ENCODE data around the gene ATG4B.
"Not testable (repeated sequence)": the region's sequence is repeated elsewhere in the genome, so short reads cannot be mapped to it uniquely, and the experiment has no call there.

Gene ATG4B

GRCh38 chr2:241637018-241637794 lies at the start of gene ATG4B, which contains the start of gene THAP4:
Gene ATG4B, plus strand, starts transcription at chr2:241637693. Its CDS starts 22 bp downstream, at chr2:241637715.
Gene THAP4, minus strand, starts transcription at chr2:241637158. Its CDS starts 141 bp downstream, at chr2:241637017.
- peak; percentile 44 to 71 (median 56) for DNase-seq (ENCODE audit: low read depth in 3 of 3)

DNA sequence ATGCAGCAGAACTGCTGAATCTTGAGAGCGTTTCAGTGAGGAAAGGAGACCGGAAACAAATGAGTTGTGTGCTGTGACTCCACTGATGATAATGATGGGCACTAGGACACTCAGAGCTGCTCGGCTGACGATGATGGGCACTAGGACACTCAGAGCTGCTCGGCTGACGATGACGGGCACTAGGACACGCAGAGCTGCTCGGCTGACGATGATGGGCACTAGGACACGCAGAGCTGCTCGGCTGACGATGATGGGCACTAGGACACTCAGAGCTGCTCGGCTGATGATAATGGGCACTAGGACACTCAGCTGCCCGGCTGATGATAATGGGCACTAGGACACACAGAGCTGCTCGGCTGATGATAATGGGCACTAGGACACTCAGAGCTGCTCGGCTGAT lies 47.6 kb upstream of the ATG4B start:
- DNase-seq (ENCODE audit: low read depth in 3 of 3) = not testable (repeated sequence)

DNA sequence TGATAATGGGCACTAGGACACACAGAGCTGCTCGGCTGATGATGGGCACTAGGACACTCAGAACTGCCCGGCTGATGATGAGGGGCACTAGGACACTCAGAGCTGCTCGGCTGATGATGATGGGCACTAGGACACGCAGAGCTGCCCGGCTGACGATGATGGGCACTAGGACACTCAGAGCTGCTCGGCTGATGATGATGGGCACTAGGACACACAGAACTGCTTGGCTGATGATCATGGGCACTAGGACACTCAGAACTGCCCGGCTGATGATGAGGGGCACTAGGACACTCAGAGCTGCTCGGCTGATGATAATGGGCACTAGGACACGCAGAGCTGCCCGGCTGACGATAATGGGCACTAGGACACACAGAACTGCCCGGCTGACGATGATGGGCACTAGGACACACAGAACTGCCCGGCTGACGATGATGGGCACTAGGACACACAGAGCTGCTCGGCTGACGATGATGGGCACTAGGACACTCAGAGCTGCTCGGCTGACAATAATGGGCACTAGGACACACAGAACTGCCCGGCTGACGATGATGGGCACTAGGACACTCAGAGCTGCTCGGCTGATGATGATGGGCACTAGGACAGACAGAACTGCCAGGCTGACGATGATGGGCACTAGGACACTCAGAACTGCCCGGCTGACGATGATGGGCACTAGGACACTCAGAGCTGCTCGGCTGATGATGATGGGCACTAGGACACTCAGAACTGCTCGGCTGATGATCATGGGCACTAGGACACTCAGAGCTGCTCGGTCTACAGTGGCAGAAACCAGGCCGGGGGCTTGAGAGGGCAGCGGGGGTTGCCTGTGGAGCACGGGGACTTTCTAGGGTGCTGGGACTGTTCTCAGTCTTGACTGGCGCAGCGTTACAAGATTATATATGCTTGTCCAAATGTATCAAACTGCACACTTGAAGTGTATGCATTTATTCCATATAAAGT lies 46.7 kb upstream of the ATG4B start:
- not testable (repeated sequence) for DNase-seq (ENCODE audit: low read depth in 3 of 3)

DNA sequence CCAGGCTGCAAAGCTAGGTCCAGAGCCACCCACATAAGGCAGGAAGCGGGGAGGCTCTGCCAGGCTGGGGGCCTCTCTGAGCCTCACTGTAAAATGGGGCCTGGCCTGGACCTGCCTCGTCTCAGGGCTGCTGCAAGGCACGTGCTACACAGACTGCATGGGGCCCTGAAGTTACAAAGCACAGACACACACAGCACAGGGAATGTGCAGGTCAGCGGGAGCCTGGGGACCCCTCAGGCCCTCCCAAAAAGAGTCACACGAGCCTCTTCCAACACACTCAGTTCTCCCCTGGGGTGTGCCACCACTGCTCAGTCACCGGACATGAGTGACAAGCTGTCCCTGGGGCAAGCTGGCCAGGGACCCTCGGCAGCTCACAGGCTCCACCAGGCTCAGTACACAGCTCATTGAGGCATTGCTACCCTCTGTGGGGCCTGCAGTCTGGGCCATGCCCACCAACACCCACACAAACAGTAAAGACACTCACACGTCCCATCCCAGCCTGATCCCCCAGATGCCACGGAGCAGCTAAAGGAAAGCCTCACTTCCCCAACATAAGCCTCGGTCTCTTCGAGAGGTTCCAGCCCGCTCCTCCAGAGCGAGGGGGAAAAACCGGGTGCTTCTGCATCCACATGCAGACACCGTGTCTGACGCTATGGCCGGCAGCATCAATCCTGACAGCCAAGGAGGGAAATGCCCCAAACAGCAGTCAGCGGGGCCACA lies 45.2 kb upstream of the ATG4B start:
- no peak for DNase-seq (ENCODE audit: low read depth in 3 of 3)

GRCh38 chr2:241593271-241593670 lies 44.2 kb upstream of the ATG4B start:
- DNase-seq (ENCODE audit: low read depth in 3 of 3) = no peak

DNA sequence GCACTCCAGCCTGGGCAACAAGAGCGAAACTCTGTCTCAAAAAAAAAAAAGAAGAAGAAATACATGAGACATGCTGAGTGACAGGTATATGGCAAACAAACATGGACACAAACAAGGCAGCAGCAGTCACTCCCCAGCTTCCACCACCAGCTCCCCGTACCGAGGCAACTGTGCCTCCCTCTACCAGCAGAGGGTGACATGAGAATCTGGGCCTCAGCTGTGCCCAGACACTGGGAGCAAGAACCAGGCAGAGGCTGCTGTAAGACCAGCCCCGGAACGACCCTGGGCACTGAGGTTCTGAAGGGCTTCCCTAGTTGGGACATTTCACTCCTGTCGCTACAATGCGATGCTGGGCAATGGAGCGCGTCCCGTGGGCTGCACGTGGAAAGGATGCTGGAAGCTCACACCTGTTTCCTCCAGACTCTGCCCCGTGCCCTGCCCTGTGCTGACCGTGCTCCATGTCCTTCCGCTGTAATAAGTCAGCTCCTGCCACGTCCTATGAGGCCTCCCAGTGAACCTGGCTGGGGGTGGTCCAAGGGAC lies 41.8 kb upstream of the ATG4B start:
- DNase-seq (ENCODE audit: low read depth in 3 of 3) = no peak

DNA sequence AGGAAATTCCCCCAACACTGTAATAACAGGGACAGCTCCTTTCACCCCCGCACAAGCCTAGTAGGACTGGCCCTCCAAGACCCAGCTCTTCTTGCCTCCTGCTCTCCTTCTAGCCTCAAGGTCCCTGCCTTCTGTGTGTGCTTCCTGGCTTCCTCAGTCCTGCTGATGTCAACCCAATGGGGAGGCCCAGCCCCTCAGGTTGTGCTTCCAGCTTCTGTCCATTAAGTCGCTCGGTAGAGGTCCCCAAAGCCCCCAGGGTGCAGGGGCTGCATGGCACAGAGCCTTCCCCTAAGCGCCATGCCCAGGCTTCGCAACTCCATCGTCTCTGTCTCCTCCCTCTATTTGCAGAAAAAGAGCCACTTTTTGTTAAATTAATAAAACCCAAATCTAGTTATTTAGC lies 39.9 kb upstream of the ATG4B start:
- no peak for DNase-seq (ENCODE audit: low read depth in 3 of 3)

- DNase-seq (ENCODE audit: low read depth in 3 of 3) = no peak
Measured at GRCh38 chr2:241598061-241598460, 39.4 kb upstream of the ATG4B start.

GRCh38 chr2:241598487-241598886 lies 39.0 kb upstream of the ATG4B start:
- no peak for DNase-seq (ENCODE audit: low read depth in 3 of 3)

- DNase-seq (ENCODE audit: low read depth in 3 of 3) = no peak
Measured at GRCh38 chr2:241599615-241600014, 37.9 kb upstream of the ATG4B start.

DNA sequence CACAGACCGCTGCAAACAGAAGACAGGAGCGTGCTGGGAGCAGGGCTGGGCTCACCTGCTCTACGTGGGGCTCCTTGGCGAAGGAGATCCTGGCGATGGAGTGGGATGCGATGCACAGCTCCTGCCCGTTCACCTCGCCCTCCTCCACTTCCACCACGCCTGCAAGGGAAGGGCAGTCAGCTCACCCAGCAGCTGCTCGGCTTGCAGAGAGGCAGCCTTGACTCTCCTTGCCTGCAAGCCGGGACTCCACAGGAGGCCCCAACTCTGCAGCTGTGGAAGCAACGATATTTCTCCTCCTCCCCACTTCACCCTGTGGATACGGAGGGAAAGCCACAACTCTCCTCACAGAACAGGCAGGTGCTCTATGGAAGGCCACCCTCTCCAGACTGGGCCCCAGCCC lies 35.7 kb upstream of the ATG4B start:
- no peak for DNase-seq (ENCODE audit: low read depth in 3 of 3)

DNA sequence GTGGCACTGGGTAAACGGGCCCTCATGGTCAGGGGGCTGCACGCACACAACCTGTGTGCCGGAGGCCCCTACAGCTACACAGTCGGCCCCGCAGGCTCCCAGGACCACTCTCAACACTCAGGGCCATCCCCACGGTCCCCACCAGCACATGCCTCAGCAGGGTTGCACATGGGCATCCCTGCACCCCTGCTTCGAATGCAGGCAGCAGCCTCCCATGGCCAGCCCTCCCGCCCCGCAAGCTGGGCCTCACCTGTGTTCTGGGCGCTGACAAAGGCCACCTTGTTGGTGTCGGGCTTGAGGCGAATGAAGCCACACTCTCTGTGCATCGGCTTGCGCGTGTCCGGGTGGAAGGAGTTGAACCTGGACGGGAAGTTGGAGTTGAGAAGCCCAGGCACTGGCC lies 34.8 kb upstream of the ATG4B start:
- no peak for DNase-seq (ENCODE audit: low read depth in 3 of 3)

DNA sequence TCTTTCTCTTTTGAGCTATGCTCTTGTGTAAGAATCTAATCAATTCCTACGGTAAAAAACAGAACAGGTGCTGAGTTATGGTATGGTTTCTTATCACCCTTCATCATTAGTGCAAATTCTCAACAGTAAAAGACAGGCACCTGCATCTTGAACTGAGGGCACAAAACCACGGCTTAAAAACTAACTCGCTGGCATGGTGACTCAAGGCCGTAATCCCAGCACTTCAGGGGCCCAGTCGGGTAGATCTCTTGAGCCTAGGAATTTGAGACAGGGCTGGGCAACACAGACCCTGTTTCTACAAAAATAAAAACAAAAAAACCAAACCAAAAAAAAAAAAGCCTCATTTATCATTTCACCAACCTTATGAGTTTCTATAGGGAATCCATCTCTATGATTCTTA lies 33.8 kb upstream of the ATG4B start:
- DNase-seq (ENCODE audit: low read depth in 3 of 3) = no peak

DNA sequence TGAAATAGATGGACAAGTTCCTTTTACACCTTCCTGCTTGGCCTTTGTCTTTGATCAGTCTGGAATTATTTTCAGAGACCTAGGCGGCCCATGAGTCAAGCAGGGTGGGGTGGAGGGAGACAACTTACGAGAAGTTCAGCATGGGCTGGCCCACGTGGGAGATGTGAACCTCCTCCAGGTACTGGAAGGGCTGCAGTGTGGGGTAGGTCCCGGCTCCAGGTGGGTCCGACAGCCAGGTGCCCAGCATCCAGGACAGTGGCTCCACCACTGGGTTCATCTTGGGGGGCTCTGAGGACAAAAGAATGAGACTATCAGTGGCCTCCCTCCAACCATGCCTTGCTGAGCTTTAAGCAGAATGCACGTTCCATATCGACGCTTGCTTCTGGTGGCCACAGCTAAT lies 31.3 kb upstream of the ATG4B start:
- DNase-seq (ENCODE audit: low read depth in 3 of 3) = no peak

- no peak for DNase-seq (ENCODE audit: low read depth in 3 of 3)
Measured at GRCh38 chr2:241607162-241607885, 30.2 kb upstream of the ATG4B start.

- no peak for DNase-seq (ENCODE audit: low read depth in 3 of 3)
Measured at GRCh38 chr2:241608881-241609280, 28.6 kb upstream of the ATG4B start.

DNA sequence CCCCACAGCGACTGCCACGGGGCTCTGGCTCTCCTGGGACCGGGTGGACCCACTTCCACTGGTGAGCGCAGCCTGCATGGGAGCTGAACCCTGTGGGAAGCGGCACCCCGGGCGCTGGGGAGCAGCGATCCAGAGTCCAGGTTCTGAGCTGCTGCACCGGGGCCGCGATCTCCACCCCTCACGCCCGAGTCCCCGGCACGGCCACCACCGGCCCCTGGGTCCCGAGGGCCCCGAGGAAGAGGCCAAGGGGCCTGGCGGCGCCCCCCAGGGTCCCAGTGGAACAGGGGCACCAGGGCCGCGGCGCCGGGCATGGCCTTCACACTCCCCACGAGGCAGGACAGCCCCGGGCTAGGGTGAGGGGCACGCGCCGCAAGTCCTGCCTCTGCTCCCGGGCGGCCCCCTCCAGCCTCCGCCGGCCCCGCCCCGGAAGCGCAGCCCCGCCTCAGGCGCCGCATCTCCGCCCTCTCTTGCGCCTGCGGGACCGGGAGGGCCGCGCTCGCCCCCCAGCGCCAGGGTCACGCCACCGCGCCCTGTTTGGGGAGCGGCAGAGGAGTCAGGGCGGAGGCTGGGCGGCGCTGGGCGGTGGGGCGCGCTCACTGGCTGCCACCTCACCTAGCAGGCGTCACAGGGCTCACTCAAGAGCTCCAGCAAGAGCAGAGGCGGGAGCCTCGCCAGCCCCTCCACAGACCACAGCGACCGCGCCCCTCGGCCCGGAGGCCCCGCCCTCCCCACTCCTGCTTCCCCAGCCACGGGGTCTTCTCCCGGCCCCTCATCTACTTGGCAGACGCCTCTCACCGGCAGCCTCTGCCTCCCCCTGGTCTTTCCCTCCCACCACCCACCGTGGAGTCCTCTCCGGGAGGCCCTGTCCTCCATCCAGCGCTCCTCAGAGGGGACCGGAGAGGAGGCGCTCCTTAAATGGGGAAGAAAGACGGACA lies 27.4 kb upstream of the ATG4B start:
- DNase-seq (ENCODE audit: low read depth in 3 of 3) = peak; percentile 78 to 89 (median 83)

GRCh38 chr2:241611062-241611461 lies 26.4 kb upstream of the ATG4B start:
- no peak for DNase-seq (ENCODE audit: low read depth in 3 of 3)

- no peak for DNase-seq (ENCODE audit: low read depth in 3 of 3)
Measured at GRCh38 chr2:241612156-241613016, 25.1 kb upstream of the ATG4B start.

Measured in stimulated activated CD4-positive, alpha-beta T cell treated with anti-CD3 and anti-CD28 coated beads, TNF-alpha, amount 100 ng/mL, for 48 hours (primary cell).